T-helper 2 cell treated with Interferon-gamma antibody and Interleukin-4, amounts not matched to agents 100 ng/mL and 5 ng/mL, for 36 hours (primary cell): Measurements from ENCODE around the gene PARD3B. TPM values are rescaled to one million over a fixed set of nuclear protein-coding genes. Genes with fewer than 3 reads are reported as not detected.

Experiments
- intact Hi-C: fragments of 100-400 bp; cut with micrococcal nuclease; formaldehyde crosslinking; loops from one replicate; pipeline ENCODE4 v1.15.1; 2023
- total RNA-seq: library from RNA; stranded (reverse); gene quantifications from 2 replicates; pipeline ENCODE4 v1.2.3, GENCODE V29; 2022

The PARD3B gene
- total RNA-seq, 1 donor from 2014 or later = 1.7 TPM

GRCh38 chr2:204888222-204888621, 342.9 kb downstream of the PARD3B start:
- intact Hi-C loops = no loop called here

- intact Hi-C loops = no loop called here
Measured at GRCh38 chr2:204890680-204891079, 345.4 kb downstream of the PARD3B start.

- intact Hi-C loops = loop anchor here (1.0 kb wide), 2 partner anchors 9 to 57 kb away; no protein-coding TSS in a partner anchor
Measured at GRCh38 chr2:204891739-204892138, 346.5 kb downstream of the PARD3B start.

GRCh38 chr2:204892506-204893255, 347.4 kb downstream of the PARD3B start:
- intact Hi-C loops = loop anchor here (1.0 kb wide), 2 partner anchors 10 to 56 kb away; no protein-coding TSS in a partner anchor

GRCh38 chr2:204896146-204896545, 350.9 kb downstream of the PARD3B start:
- intact Hi-C loops = no loop called here

DNA sequence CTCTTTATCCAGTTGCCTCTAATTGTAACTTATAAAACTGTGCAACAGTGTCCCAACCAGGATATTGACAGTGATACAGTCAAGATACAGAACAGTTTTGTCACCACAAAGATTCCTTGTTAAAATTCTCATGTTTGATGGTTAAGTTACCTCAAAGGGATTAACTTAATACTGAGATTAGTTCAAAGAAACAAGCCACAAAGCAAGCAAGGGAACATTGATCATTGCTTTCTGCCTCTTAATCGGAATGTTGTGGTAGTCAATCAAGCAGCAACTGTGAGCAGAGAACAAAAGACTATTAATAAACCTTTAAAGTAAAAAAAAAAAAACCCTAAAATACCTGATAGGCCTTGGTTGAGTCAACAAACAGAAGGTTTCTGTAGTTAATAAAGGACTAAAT, 352.3 kb downstream of the PARD3B start:
- intact Hi-C loops = no loop called here

DNA sequence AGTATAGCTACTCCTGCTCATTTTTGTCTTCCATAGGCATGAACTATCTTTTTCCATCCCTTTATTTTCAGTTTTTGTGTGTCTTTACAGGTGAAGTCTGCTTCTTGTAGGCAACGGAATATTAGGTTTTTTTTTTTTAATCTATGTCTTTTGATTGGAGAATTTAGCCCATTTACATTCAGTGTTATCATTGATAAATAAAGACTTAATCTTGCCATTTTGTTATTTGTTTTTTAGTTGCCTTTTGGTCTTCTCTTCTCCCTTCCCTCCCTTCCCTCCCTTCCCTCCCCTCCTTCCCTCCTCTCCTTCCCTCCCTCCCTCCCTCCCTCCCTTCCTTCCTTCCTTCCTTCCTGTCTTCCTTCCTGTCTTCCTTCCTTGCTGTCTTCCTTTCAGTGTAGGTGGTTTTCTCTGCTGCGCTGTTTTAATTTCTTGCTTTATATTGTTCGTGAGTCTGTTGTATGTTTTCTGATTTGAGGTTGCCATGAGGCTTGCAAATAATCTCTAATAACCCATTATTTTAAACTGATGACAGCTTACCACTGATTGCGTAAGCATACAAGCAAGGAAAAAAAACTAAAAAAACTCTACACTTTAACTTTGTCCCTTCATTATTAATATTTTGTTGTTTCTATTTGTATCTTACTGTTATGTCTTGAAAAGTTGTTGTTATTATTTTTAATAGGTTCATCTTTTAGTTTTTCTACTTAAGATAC, 353.8 kb downstream of the PARD3B start:
- intact Hi-C loops = no loop called here

GRCh38 chr2:204899983-204900382, 354.7 kb downstream of the PARD3B start:
- intact Hi-C loops = no loop called here

DNA sequence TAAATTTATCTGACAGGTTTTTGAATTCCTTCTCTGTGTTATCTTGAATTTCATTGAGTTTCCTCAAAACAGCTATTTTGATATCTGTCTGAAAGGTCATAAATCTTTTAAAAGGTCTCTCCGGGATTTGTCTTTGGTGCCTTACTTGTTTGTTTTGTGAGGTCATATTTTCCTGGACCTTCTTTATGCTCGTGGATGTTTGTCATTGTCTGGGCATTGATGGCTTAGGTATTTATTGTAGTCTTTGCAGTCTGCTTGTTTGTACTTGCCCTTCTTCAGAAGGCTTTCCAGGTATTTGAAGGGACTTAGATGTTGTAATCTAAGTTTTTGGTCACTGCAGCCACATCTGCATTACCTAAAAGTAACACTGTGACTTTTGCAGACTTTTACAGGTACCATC, 355.2 kb downstream of the PARD3B start:
- intact Hi-C loops = no loop called here

GRCh38 chr2:204900910-204901309, 355.6 kb downstream of the PARD3B start:
- intact Hi-C loops = no loop called here

- intact Hi-C loops = no loop called here
Measured at GRCh38 chr2:204901591-204901990, 356.3 kb downstream of the PARD3B start.

- intact Hi-C loops = no loop called here
Measured at GRCh38 chr2:204909791-204910190, 364.5 kb downstream of the PARD3B start.

- intact Hi-C loops = no loop called here
Measured at GRCh38 chr2:204913312-204913711, 368.0 kb downstream of the PARD3B start.

- intact Hi-C loops = no loop called here
Measured at GRCh38 chr2:204913854-204914464, 368.7 kb downstream of the PARD3B start.

GRCh38 chr2:204914708-204915107, 369.4 kb downstream of the PARD3B start:
- intact Hi-C loops = no loop called here

DNA sequence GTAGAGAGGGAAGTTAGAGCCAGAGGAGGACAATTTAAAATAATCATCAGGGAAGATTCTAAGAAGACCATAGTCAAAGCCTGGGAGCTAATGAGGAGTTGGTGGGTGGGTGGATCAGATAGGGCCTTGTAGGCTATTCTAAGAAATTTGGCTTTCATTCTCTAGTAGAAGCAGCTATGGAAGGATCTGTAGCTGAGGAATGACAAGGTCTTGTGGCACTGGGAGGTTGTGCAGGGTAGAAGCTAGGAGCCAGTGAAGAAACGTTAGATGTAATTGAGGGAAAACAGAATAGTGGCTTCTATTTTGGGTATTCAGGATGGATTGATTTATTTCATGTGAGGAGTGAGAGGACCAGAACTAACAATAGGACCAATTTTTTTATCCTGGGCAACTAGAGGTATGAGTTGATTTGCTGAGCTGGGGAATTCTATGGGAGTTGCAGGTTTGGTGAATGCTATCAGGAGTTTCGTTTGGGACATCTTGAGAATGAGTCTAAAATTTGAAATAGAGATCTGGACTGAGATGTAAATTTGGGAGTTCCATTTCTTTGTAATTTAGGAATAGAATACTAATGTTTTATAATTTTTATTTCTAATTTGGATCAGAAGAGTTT, 371.9 kb downstream of the PARD3B start:
- intact Hi-C loops = no loop called here

- intact Hi-C loops = no loop called here
Measured at GRCh38 chr2:204920776-204921175, 375.5 kb downstream of the PARD3B start.

- intact Hi-C loops = no loop called here
Measured at GRCh38 chr2:204923957-204924356, 378.7 kb downstream of the PARD3B start.

DNA sequence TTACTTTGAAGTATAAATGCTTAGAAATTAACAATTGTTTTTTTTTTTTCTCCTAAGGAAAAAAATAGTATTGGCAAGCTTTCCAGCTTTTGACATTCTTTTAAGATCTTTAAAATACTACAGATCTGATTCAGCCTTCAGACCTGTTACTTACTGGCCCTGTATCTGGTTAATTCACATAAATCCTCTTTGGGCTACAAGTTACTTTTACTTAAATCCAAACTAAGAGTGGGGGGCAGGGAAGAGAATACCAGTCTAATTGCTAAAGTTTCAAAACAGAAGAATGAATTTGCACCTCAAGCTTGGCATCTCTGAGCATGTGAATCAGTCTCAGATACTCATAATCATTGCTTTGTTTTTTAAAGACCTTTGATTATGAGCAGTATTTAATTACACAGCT, 386.3 kb downstream of the PARD3B start:
- intact Hi-C loops = no loop called here

- intact Hi-C loops = no loop called here
Measured at GRCh38 chr2:204933735-204934374, 388.6 kb downstream of the PARD3B start.

DNA sequence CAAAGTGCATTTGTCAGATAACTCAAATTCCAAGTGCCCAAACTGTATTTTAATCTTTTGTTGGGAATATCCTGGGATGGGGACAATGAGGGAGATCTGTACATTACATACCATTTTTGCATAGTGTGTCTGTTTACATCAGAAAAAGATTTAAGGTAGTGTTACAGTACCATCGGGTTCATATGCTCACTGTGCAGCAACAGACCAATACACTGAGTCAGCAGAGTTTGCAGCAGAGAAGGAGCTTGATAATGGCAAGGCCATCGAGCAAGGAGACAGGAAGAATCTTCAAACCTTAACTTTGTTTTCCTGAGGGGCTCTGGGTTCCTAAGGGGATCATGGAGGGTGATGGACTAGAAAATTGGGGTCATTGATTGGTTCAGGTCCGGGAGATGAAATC, 399.7 kb downstream of the PARD3B start:
- intact Hi-C loops = loop anchor here (5.0 kb wide), 1 partner anchor 737 kb away; the partner anchor contains the start of gene NRP2
